ENCODE measurements around the gene DAW1.

- TF ChIP-seq POLR2AphosphoS5 (IDR thresholded peaks at IDR 0.05; ENCODE audit: low read depth, low read length), result no peak
- no peak for TF ChIP-seq CTCF (IDR thresholded peaks at IDR 0.05)
- no peak for TF ChIP-seq FOXM1 (IDR thresholded peaks at IDR 0.05; ENCODE audit: low read depth)
- no peak for TF ChIP-seq EZH2phosphoT487 (IDR thresholded peaks at IDR 0.05; ENCODE audit: borderline replicate concordance, low read depth)
- no peak for TF ChIP-seq RXRA (IDR thresholded peaks at IDR 0.05; ENCODE audit: borderline replicate concordance, low read depth)
- TF ChIP-seq USF2 (IDR thresholded peaks at IDR 0.05; ENCODE audit: borderline replicate concordance, low read depth, low read length), result no peak
- TF ChIP-seq ZBTB33 (IDR thresholded peaks at IDR 0.05; ENCODE audit: borderline replicate concordance, low read depth), result no peak
- TF ChIP-seq RAD21 (IDR thresholded peaks at IDR 0.05; ENCODE audit: low read length), result no peak
- TF ChIP-seq GABPA (IDR thresholded peaks at IDR 0.05; ENCODE audit: low read depth), result no peak
- no peak for TF ChIP-seq EP300 (IDR thresholded peaks at IDR 0.05; ENCODE audit: borderline replicate concordance in 1 of 2, low read depth in 1 of 2, low read length in 1 of 2)
- no peak for TF ChIP-seq TAF1 (IDR thresholded peaks at IDR 0.05; ENCODE audit: borderline replicate concordance, low read depth, low read length)
- TF ChIP-seq REST (IDR thresholded peaks at IDR 0.05; ENCODE audit: low read depth, low read length), result no peak
- TF ChIP-seq SMC3 (IDR thresholded peaks at IDR 0.05; ENCODE audit: low read depth, low read length), result no peak
- no peak for TF ChIP-seq GATA2 (CRISPR knock-in tag; IDR thresholded peaks at IDR 0.05)
These were observed 24.6 kb upstream of the DAW1 start for GRCh38 chr2:227846831-227847230.

Data from SK-N-SH (cell line).